Psoas muscle (tissue), 8 donors: ENCODE measurements around the gene NOTCH3. TPM values are rescaled to one million over a fixed set of nuclear protein-coding genes. Genes with fewer than 3 reads are reported as not detected.

Experiments used
- ATAC-seq, 4 donors: fragments of 200-7000 bp; cut with Tn5 transposase; one replicate each; pipeline ENCODE4 v1.9.1; 2020; ENCODE audit warnings: moderate library complexity in 3 of 4, mild to moderate bottlenecking in 2 of 4
- DNase-seq, 2 donors: peaks; one replicate each; pipeline ENCODE4 v3.0.0-alpha.2; 2020
- H3K27ac ChIP-seq: fragments of 200-600 bp; one replicate; pipeline ENCODE4 v1.8.0; 2022
- H3K27me3 ChIP-seq, 3 donors: fragments of 200-600 bp in 1 of 3; one replicate each; pipeline versions ENCODE4 v1.6.1 to v1.8.0; 2013 to 2022; ENCODE audit warnings: low read length in 2 of 3, mild to moderate bottlenecking in 2 of 3, moderate library complexity in 1 of 3; ENCODE audit not compliant: insufficient read depth in 3 of 3
- H3K36me3 ChIP-seq, 2 donors: fragments of 200-600 bp in 1 of 2; one replicate each; pipeline versions ENCODE4 v1.6.1 to v1.8.0; 2013 to 2022; ENCODE audit warnings: low read depth in 1 of 2, mild to moderate bottlenecking in 1 of 2, moderate library complexity in 1 of 2; ENCODE audit not compliant: insufficient read depth in 1 of 2
- H3K4me1 ChIP-seq: fragments of 200-600 bp; one replicate; pipeline ENCODE4 v1.8.0; 2022
- H3K4me3 ChIP-seq: fragments of 200-600 bp; one replicate; pipeline ENCODE4 v1.8.0; 2022; ENCODE audit warnings: mild to moderate bottlenecking
- H3K9me3 ChIP-seq: fragments of 200-600 bp; one replicate; pipeline ENCODE4 v1.8.0; 2022
- CTCF ChIP-seq: fragments of 200-600 bp; IDR thresholded peaks from one replicate; pipeline ENCODE4 v1.8.0; 2022; ENCODE audit warnings: antibody characterized with exemption
- WGBS, 3 donors: extraction: QIAGEN DNeasy Blood & Tissue Kit; methylation state at CpG; one replicate each; pipeline versions ENCODE4 v1.1.6 to v1.1.7; 2013; 5-methylcytosine and 5-hydroxymethylcytosine counted together
- intact Hi-C, 2 donors: fragments of 100-400 bp; cut with DNase I; formaldehyde crosslinking; loops; one replicate each; pipeline versions ENCODE4 v1.11.0 to v1.14.2; 2022
- long read RNA-seq, 2 donors: library from polyadenylated mRNA; unstranded; transcript quantifications; one replicate each; pipeline ENCODE4 v2.0.0, GENCODE V29; 2021
- polyA plus RNA-seq, 3 donors: library from polyadenylated mRNA; stranded (reverse); fragments of 200-250 nt; gene quantifications; one replicate each; pipeline ENCODE4 v1.2.3, GENCODE V29; 2013
- total RNA-seq, 4 donors: library from RNA; stranded (reverse); fragmentation: NEBNext Ultra II Directional in 2 of 4; extraction: Animal tissue kit (Norgen Biotek cat#: 25700) in 2 of 4; gene quantifications; one replicate each; pipeline versions ENCODE4 v1.2.1 to v1.2.4, GENCODE V29; 2021 to 2023
- donor health status: healthy with polysubstance abuse.
- donor health status: DM: no; HTN: no; CAD: no; lungs with moderate emphysema.
- donor health status: Bipolar disorder and iron deficiency.
- donor health status: healthy.
- donor health status: DM: yes; HTN: yes; CAD: no.
- donor health status: DM: no; HTN: no; CAD: no.
- donor health status: DM: no; HTN: no; CAD: no.
- donor health status: DM: yes; HTN: yes; CAD: no.

The NOTCH3 gene
- 10 to 100 TPM; 29.4 to 80.8 (median 34.0) TPM for total RNA-seq
- polyA plus RNA-seq = 10 to 100 TPM in 1 of 3 donors, 1 to 10 TPM in 2; 8.2 to 11.6 (median 8.8) TPM
- long read RNA-seq, donor 1, partial matches to known transcripts = 1 of 6 reads
- long read RNA-seq, donor 1, other reads (novel, unspliced or antisense) = 5 of 6 reads
- long read RNA-seq, donor 2, partial matches to known transcripts = 21 of 33 reads
- long read RNA-seq, donor 2, other reads (novel, unspliced or antisense) = 12 of 33 reads

- WGBS, 3 donors = 2 to 4% (median 4%) methylated on average over 31 to 74 of the region's 74 CpGs
- DNase-seq (no peak), ATAC-seq (no peak)
- TF ChIP-seq CTCF = no peak
- Histone ChIP-seq H3K9me3 (no peaks in the 10 kb centered on the region), H3K4me3 (peak within 1 kb of the TSS; percentile 59), H3K36me3 (no peaks in the 10 kb centered on the region), H3K4me1 (peaks cover 7% of the 10 kb centered on the region), H3K27ac (peak within 1 kb of the TSS; percentile 68), H3K27me3 (peaks cover 0 to 67% (median 9%) of the 10 kb centered on the region in 3 donors)
- intact Hi-C loops = no loop called here
Observed at GRCh38 chr19:15200553-15201364, at the start of gene NOTCH3. TSS of gene NOTCH3 (minus strand) at chr19:15200995. CDS start at chr19:15200905, 90 bp downstream.

GRCh38 chr19:15250640-15250993 lies 49.8 kb upstream of the NOTCH3 start:
- Histone ChIP-seq H3K36me3 (peaks cover 8 to 52% of the 10 kb centered on the region in 2 donors), H3K9me3 (no peaks in the 10 kb centered on the region), H3K4me3 (peak overlapping the region; percentile 27), H3K4me1 (peaks cover 79% of the 10 kb centered on the region), H3K27ac (peak overlapping the region; percentile 91), H3K27me3 (no peaks in the 10 kb centered on the region)
- TF ChIP-seq CTCF = no peak
- DNase-seq (no peak), ATAC-seq (peak in 2 of 4 donors; percentile 3 to 22)
- intact Hi-C loops = loop anchor here (2.0 to 10.0 kb wide), 4 partner anchors 72 to 200 kb away; no protein-coding TSS in a partner anchor
- 7 to 19% (median 16%) methylated on average over 1 of the region's 1 CpG for WGBS, 3 donors

GRCh38 chr19:15249972-15250639 lies 49.3 kb upstream of the NOTCH3 start:
- Histone ChIP-seq H3K27ac (peak overlapping the region; percentile 91), H3K9me3 (no peaks in the 10 kb centered on the region), H3K36me3 (peaks cover 8 to 52% of the 10 kb centered on the region in 2 donors), H3K27me3 (no peaks in the 10 kb centered on the region), H3K4me1 (peaks cover 79% of the 10 kb centered on the region), H3K4me3 (peak overlapping the region; percentile 32)
- no peak for ATAC-seq
- WGBS, 3 donors = 27 to 41% (median 31%) methylated on average over 15 of the region's 15 CpGs
- DNase-seq = peak; percentile 70 to 82
- intact Hi-C loops = loop anchor here (2.0 to 10.0 kb wide), 4 partner anchors 71 to 201 kb away; no protein-coding TSS in a partner anchor
- no peak for TF ChIP-seq CTCF

GRCh38 chr19:15249528-15249874 lies 48.7 kb upstream of the NOTCH3 start:
- H3K27ac ChIP-seq = peak overlapping the region; percentile 91
- peaks cover 79% of the 10 kb centered on the region for H3K4me1 ChIP-seq
- no peaks in the 10 kb centered on the region for H3K27me3 ChIP-seq
- peaks cover 4 to 46% of the 10 kb centered on the region in 2 donors for H3K36me3 ChIP-seq
- WGBS, 3 donors = 45 to 64% (median 56%) methylated on average over 5 to 6 of the region's 6 CpGs
- DNase-seq (no peak), ATAC-seq (no peak)
- intact Hi-C loops = no loop called here
- peak overlapping the region; percentile 32 for H3K4me3 ChIP-seq
- H3K9me3 ChIP-seq = no peaks in the 10 kb centered on the region
- TF ChIP-seq CTCF = no peak
